Measurements from ENCODE around the gene LIN7B. TPM values are rescaled to one million over a fixed set of nuclear protein-coding genes. Genes with fewer than 3 reads are reported as not detected.

The LIN7B gene
- total and polyA plus RNA-seq, 2 experiments from 2014 or later = 1.2 to 10.5 TPM

DNA sequence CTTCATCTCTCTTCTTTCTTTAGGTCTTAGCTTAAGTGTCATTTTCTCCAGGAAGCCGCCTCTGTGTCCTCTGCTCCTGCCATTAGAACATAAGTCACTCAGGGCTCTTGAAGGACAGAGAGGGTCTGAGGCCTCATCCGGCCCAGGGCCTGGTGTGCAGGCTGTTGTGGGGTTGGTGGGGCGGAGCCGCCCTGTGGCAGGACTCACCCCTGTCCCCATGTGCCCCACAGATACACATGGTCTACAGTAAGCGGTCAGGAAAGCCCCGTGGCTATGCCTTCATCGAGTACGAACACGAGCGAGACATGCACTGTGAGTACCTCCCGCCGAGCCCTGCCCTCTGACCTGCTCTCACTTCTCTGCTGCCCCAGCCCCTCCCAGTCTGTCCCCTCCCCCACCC is 13.0 kb upstream of the LIN7B start:
- Histone ChIP-seq H4K20me1 (replicated peaks; ENCODE audit: insufficient read depth) (peaks cover 41% of the 10 kb centered on the region), H3K27me3 (ENCODE audit: insufficient read depth) (no peaks in the 10 kb centered on the region), H3K9me2 (ENCODE audit: insufficient read depth) (no peaks in the 10 kb centered on the region), H3K4me2 (no peak overlapping the region), H3K79me2 (replicated peaks; ENCODE audit: insufficient read depth) (peaks cover 18% of the 10 kb centered on the region), H3K36me3 (ENCODE audit: insufficient read depth) (peaks cover 33% of the 10 kb centered on the region), H2AFZ (no peak overlapping the region), H3K4me3 (no peak overlapping the region), H3F3A (replicated peaks; ENCODE audit: low read depth) (peaks cover 39% of the 10 kb centered on the region), H3K4me1 (ENCODE audit: insufficient read depth) (no peaks in the 10 kb centered on the region), H3K27ac (ENCODE audit: low read depth) (no peak overlapping the region; the same call in 1 of the 2 replicates)
- no peaks in the 10 kb centered on the region; the same call in 2 of the 3 replicates for H3K9me3 Mint-ChIP-seq
- H3K36me3 Mint-ChIP-seq (ENCODE audit: low read depth) = peaks cover 90% of the 10 kb centered on the region
- ATAC-seq (no peak), DNase-seq (ENCODE audit: low spot score) (no peak)
- H3K27me3 Mint-ChIP-seq (ENCODE audit: insufficient read depth, low read depth, poor library complexity) = peaks cover 11% of the 10 kb centered on the region
- H3K27ac Mint-ChIP-seq = no peak overlapping the region
- H3K4me3 Mint-ChIP-seq = no peak overlapping the region; the same call in 2 of the 3 replicates
- peaks cover 15% of the 10 kb centered on the region for H3K4me1 Mint-ChIP-seq
- TF ChIP-seq ZNF331 (CRISPR knock-in tag; IDR thresholded peaks at IDR 0.05; ENCODE audit: low read depth) (no peak), EZH2phosphoT487 (IDR thresholded peaks at IDR 0.05; ENCODE audit: unreplicated experiment) (no peak), ZNF114 (CRISPR knock-in tag; IDR thresholded peaks at IDR 0.05) (no peak), CREB1 (CRISPR knock-in tag; IDR thresholded peaks at IDR 0.05; ENCODE audit: low read depth) (no peak), EZH2 (IDR thresholded peaks at IDR 0.05; ENCODE audit: low read depth, unreplicated experiment) (no peak), CTCF (conservative IDR thresholded peaks at IDR 0.05; ENCODE audit: low read depth in 2 of 2) (no peak), STAT1 (IDR thresholded peaks at IDR 0.05; ENCODE audit: unreplicated experiment) (no peak), NANOG (IDR thresholded peaks at IDR 0.05; ENCODE audit: borderline replicate concordance) (no peak), POLR2AphosphoS5 (IDR thresholded peaks at IDR 0.05; ENCODE audit: low read depth) (no peak), JUNB (IDR thresholded peaks at IDR 0.05; ENCODE audit: unreplicated experiment) (no peak), ZNF462 (CRISPR knock-in tag; IDR thresholded peaks at IDR 0.05) (no peak), ETS1 (IDR thresholded peaks at IDR 0.05) (no peak)
- TF ChIP-seq, protein P1, sequence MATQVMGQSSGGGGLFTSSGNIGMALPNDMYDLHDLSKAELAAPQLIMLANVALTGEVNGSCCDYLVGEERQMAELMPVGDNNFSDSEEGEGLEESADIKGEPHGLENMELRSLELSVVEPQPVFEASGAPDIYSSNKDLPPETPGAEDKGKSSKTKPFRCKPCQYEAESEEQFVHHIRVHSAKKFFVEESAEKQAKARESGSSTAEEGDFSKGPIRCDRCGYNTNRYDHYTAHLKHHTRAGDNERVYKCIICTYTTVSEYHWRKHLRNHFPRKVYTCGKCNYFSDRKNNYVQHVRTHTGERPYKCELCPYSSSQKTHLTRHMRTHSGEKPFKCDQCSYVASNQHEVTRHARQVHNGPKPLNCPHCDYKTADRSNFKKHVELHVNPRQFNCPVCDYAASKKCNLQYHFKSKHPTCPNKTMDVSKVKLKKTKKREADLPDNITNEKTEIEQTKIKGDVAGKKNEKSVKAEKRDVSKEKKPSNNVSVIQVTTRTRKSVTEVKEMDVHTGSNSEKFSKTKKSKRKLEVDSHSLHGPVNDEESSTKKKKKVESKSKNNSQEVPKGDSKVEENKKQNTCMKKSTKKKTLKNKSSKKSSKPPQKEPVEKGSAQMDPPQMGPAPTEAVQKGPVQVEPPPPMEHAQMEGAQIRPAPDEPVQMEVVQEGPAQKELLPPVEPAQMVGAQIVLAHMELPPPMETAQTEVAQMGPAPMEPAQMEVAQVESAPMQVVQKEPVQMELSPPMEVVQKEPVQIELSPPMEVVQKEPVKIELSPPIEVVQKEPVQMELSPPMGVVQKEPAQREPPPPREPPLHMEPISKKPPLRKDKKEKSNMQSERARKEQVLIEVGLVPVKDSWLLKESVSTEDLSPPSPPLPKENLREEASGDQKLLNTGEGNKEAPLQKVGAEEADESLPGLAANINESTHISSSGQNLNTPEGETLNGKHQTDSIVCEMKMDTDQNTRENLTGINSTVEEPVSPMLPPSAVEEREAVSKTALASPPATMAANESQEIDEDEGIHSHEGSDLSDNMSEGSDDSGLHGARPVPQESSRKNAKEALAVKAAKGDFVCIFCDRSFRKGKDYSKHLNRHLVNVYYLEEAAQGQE (IDR thresholded peaks at IDR 0.05; ENCODE audit: unreplicated experiment) = no peak

Data from GM23338 (cell line).